Stimulated activated CD8-positive, alpha-beta memory T cell treated with anti-CD3 and anti-CD28 coated beads, Interleukin-2, amount 100 ng/mL, for 1 hour (primary cell): ENCODE data around the gene OXGR1.
"Not testable (repeated sequence)": the region's sequence is repeated elsewhere in the genome, so short reads cannot be mapped to it uniquely, and the experiment has no call there.

Experiments used
- DNase-seq, 2 donors: peaks; one replicate each; pipeline ENCODE4 v3.0.0-alpha.2; 2020; ENCODE audit warnings: low read depth in 2 of 2

The OXGR1 gene

GRCh38 chr13:96994017-96994857 is at the start of gene OXGR1:
TSS of gene OXGR1 (minus strand) at chr13:96994476. CDS start at chr13:96987759, 6,717 bp downstream.
- DNase-seq, result no peak

- no peak for DNase-seq
These were observed 49.0 kb upstream of the OXGR1 start for GRCh38 chr13:97043302-97043701.

- DNase-seq, result no peak
These were observed 36.6 kb upstream of the OXGR1 start for GRCh38 chr13:97030705-97031452.

- peak; percentile 2 to 9 for DNase-seq
These were observed 34.4 kb upstream of the OXGR1 start for GRCh38 chr13:97028441-97029299.

GRCh38 chr13:97027162-97027554 is 32.9 kb upstream of the OXGR1 start:
- DNase-seq, result no peak

- DNase-seq, result no peak
These were observed 32.4 kb upstream of the OXGR1 start for GRCh38 chr13:97026531-97027161.

- DNase-seq, result not testable (repeated sequence)
These were observed 29.5 kb upstream of the OXGR1 start for GRCh38 chr13:97023812-97024211.

- no peak for DNase-seq
These were observed 28.8 kb upstream of the OXGR1 start for GRCh38 chr13:97023117-97023516.

- DNase-seq, result no peak
These were observed 27.0 kb upstream of the OXGR1 start for GRCh38 chr13:97021241-97021640.

- no peak for DNase-seq
These were observed 26.5 kb upstream of the OXGR1 start for GRCh38 chr13:97020689-97021240.

GRCh38 chr13:97020194-97020593 is 25.9 kb upstream of the OXGR1 start:
- no peak for DNase-seq

GRCh38 chr13:97019236-97019635 is 25.0 kb upstream of the OXGR1 start:
- no peak for DNase-seq

- no peak for DNase-seq
These were observed 23.9 kb upstream of the OXGR1 start for GRCh38 chr13:97018029-97018819.

GRCh38 chr13:97017322-97017721 is 23.0 kb upstream of the OXGR1 start:
- no peak for DNase-seq

- no peak for DNase-seq
These were observed 21.5 kb upstream of the OXGR1 start for GRCh38 chr13:97015661-97016350.

GRCh38 chr13:97012251-97013048 is 18.2 kb upstream of the OXGR1 start:
- no peak for DNase-seq

GRCh38 chr13:97011446-97012131 is 17.3 kb upstream of the OXGR1 start:
- no peak for DNase-seq

- DNase-seq, result no peak
These were observed 14.4 kb upstream of the OXGR1 start for GRCh38 chr13:97008643-97009042.
